Loucy (cell line): Measurements from ENCODE around the gene CFAP119.

Experiments used
- EZH2phosphoT487 ChIP-seq: fragments of 200-600 bp; IDR thresholded peaks from 2 replicates; pipeline ENCODE4 v1.6.1; 2018; ENCODE audit warnings: antibody characterized with exemption, mild to moderate bottlenecking, moderate library complexity, borderline replicate concordance
- TF ChIP-seq, protein P1 (sequence below): fragments of 200-600 bp; sonication (generic); conservative IDR thresholded peaks from 2 replicates; pipeline ENCODE4 v1.5.1; 2014; ENCODE audit warnings: mild to moderate bottlenecking, antibody characterized with exemption, low read length

DNA sequence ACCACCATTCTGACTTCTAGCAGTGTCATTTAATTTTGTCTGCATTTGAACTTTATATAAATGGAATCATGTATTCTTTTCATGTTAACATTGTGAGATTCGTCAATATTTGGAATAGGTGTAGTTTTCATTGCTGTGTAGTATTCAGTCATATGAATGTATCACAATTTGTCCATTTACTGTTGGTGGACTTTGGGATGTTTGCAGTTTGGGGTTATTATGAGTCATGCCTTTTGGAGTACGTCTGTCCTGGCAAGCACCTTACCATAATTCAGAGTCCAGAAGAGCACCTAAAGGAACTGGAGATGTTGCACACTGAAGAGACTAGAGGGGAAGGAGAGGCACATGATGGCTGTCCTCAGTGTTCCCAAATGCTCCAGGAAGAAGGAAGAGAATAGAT, 16.8 kb downstream of the CFAP119 start:
- TF ChIP-seq, protein P1, sequence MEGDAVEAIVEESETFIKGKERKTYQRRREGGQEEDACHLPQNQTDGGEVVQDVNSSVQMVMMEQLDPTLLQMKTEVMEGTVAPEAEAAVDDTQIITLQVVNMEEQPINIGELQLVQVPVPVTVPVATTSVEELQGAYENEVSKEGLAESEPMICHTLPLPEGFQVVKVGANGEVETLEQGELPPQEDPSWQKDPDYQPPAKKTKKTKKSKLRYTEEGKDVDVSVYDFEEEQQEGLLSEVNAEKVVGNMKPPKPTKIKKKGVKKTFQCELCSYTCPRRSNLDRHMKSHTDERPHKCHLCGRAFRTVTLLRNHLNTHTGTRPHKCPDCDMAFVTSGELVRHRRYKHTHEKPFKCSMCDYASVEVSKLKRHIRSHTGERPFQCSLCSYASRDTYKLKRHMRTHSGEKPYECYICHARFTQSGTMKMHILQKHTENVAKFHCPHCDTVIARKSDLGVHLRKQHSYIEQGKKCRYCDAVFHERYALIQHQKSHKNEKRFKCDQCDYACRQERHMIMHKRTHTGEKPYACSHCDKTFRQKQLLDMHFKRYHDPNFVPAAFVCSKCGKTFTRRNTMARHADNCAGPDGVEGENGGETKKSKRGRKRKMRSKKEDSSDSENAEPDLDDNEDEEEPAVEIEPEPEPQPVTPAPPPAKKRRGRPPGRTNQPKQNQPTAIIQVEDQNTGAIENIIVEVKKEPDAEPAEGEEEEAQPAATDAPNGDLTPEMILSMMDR: no peak
- no peak for TF ChIP-seq EZH2phosphoT487
